ENCODE measurements around the gene ADCY6. TPM values are rescaled to one million over a fixed set of nuclear protein-coding genes. Genes with fewer than 3 reads are reported as not detected.
A peak's percentile ranks its signal among the peaks of the same experiment; 100 is the strongest.

The ADCY6 gene
- total RNA-seq, 1 experiment from 2014 or later: 48.3 TPM

DNA sequence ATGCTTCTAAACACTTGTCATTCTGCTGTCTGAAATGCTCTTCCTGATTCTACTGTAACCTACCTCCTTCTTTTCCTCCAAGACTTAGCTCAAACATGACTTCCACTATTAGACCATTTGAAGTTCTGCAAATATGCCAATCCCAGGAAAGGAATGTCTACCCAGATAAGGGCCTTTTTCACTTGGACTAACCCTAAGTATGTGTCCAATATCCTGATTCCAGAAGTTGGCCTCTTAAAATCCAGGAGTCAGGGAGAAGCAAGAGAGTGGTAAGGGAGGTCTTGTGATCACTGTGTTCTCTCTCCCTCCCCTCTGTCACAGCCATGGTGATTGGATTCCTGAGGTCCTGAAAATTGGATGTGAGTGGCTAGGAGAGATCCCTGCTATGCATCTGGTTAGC is 30.2 kb downstream of the ADCY6 start:
- no peaks in the 10 kb centered on the region for H3K36me3 ChIP-seq (ENCODE audit: low read depth)
- H4K20me1 ChIP-seq (ENCODE audit: insufficient read depth): no peaks in the 10 kb centered on the region
- H3F3A ChIP-seq (ENCODE audit: insufficient read depth, low read depth): peaks cover under 1% of the 10 kb centered on the region; the same call in 1 of the 2 replicates
- intact Hi-C loops (cut with micrococcal nuclease; ENCODE audit: unreplicated experiment): no loop called here
- H3K4me2 ChIP-seq: no peak overlapping the region
- no peak overlapping the region for H3K4me3 ChIP-seq
- H3K9me3 ChIP-seq (ENCODE audit: insufficient read depth, low read depth): no peaks in the 10 kb centered on the region
- H2AFZ ChIP-seq: 0 out of 2 replicates have a peak overlapping the region, but pooled peaks have one; percentile 12
- no peaks in the 10 kb centered on the region for H3K79me2 ChIP-seq (ENCODE audit: low read depth)
- peaks cover 3% of the 10 kb centered on the region; the same call in 1 of the 2 replicates for H3K4me1 ChIP-seq (replicated peaks; ENCODE audit: insufficient read depth)
- ChIA-PET CTCF (no interaction called here), POLR2A (ENCODE audit: unreplicated experiment) (no interaction called here)
- no peaks in the 10 kb centered on the region for H3K27me3 ChIP-seq (ENCODE audit: insufficient read depth, low read depth)
- TF ChIP-seq, protein P1, sequence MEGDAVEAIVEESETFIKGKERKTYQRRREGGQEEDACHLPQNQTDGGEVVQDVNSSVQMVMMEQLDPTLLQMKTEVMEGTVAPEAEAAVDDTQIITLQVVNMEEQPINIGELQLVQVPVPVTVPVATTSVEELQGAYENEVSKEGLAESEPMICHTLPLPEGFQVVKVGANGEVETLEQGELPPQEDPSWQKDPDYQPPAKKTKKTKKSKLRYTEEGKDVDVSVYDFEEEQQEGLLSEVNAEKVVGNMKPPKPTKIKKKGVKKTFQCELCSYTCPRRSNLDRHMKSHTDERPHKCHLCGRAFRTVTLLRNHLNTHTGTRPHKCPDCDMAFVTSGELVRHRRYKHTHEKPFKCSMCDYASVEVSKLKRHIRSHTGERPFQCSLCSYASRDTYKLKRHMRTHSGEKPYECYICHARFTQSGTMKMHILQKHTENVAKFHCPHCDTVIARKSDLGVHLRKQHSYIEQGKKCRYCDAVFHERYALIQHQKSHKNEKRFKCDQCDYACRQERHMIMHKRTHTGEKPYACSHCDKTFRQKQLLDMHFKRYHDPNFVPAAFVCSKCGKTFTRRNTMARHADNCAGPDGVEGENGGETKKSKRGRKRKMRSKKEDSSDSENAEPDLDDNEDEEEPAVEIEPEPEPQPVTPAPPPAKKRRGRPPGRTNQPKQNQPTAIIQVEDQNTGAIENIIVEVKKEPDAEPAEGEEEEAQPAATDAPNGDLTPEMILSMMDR (conservative IDR thresholded peaks at IDR 0.05): no peak
- TF ChIP-seq EZH2 (IDR thresholded peaks at IDR 0.05; ENCODE audit: low read depth): no peak
- H3K9me2 ChIP-seq (ENCODE audit: insufficient read depth): no peaks in the 10 kb centered on the region
- DNase-seq: peak in 1 of 2 experiments; percentile 41
- H3K27ac ChIP-seq: no peak overlapping the region
- BruUV-seq (replicated peaks): no TSS peak

DNA sequence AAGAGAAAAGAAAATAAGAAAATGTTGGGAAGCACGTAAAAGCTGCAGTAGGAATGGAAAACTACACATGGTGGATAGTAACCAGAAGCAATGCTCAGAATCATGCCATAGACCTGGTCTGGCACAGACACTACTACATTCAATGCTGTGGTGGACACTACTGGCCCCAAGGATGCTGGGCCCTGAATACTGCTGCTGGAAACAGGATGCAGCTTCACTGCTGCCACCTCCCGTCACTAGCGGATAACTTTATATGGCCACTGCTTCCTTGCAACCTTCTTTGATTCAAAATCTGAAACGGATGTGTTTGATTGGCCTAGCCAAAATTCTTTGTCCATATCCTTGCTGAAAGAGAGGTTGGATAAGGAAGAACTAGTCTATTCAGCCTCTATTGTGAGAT is 30.7 kb downstream of the ADCY6 start:
- Histone ChIP-seq H2AFZ (0 out of 2 replicates have a peak overlapping the region, but pooled peaks have one; percentile 12), H4K20me1 (ENCODE audit: insufficient read depth) (no peaks in the 10 kb centered on the region), H3K4me2 (no peak overlapping the region), H3K9me2 (ENCODE audit: insufficient read depth) (no peaks in the 10 kb centered on the region), H3K27ac (no peak overlapping the region), H3K4me1 (replicated peaks; ENCODE audit: insufficient read depth) (no peaks in the 10 kb centered on the region; the same call in 1 of the 2 replicates), H3K36me3 (ENCODE audit: low read depth) (no peaks in the 10 kb centered on the region), H3K4me3 (no peak overlapping the region), H3K27me3 (ENCODE audit: insufficient read depth, low read depth) (no peaks in the 10 kb centered on the region), H3K9me3 (ENCODE audit: insufficient read depth, low read depth) (no peaks in the 10 kb centered on the region), H3F3A (ENCODE audit: insufficient read depth, low read depth) (no peaks in the 10 kb centered on the region; the same call in 1 of the 2 replicates), H3K79me2 (ENCODE audit: low read depth) (no peaks in the 10 kb centered on the region)
- intact Hi-C loops (cut with micrococcal nuclease; ENCODE audit: unreplicated experiment): no loop called here
- no peak for TF ChIP-seq EZH2 (IDR thresholded peaks at IDR 0.05; ENCODE audit: low read depth)
- TF ChIP-seq, protein P1 (conservative IDR thresholded peaks at IDR 0.05): no peak
- ChIA-PET POLR2A (ENCODE audit: unreplicated experiment) (no interaction called here), CTCF (no interaction called here)
- no TSS peak for BruUV-seq (replicated peaks)
- DNase-seq: no peak

DNA sequence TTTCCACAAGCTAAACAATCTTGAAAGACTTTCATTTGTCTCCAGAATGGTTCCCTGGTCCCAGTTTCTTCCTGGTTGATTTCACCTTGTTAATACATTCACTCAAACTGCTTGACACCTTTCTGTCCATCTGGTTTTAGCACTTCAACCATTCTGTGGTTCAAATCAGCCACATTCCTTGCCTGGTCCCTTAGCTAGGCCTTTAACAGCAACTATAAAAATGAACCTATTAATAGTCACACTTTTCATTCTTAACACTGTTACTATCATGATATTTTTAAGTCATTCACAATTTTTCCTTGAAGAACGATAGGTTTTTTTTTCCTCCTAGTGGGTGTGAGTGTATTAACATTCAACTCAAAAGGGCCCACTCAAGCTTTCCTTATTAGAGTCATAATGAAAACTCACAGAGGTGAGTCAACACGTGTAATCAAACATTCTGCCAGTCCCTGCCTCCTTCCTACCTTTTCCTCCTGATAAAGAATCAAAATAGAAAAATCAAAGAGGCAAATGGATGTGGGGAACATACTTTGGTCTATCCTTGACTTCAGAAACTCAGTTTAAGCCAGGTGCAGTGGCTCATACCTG is 38.0 kb downstream of the ADCY6 start:
- TF ChIP-seq, protein P1 (conservative IDR thresholded peaks at IDR 0.05): no peak
- no peak for TF ChIP-seq EZH2 (IDR thresholded peaks at IDR 0.05; ENCODE audit: low read depth)
- CTCF ChIA-PET: interaction anchor here (0.5 kb wide), 1 partner anchor 70 kb away, joined by 3 read pairs; no protein-coding TSS in a partner anchor
- no peaks in the 10 kb centered on the region for H3K9me3 ChIP-seq (ENCODE audit: insufficient read depth, low read depth)

More for the DNA sequence above, 38.0 kb downstream of the ADCY6 start:
- Histone ChIP-seq H3K27me3 (ENCODE audit: insufficient read depth, low read depth) (no peaks in the 10 kb centered on the region), H4K20me1 (ENCODE audit: insufficient read depth) (no peaks in the 10 kb centered on the region), H3K4me2 (no peak overlapping the region), H3F3A (ENCODE audit: insufficient read depth, low read depth) (no peaks in the 10 kb centered on the region; the same call in 1 of the 2 replicates), H3K4me3 (no peak overlapping the region), H2AFZ (0 out of 2 replicates have a peak overlapping the region, but pooled peaks have one; percentile 34), H3K9me2 (ENCODE audit: insufficient read depth) (no peaks in the 10 kb centered on the region), H3K36me3 (ENCODE audit: low read depth) (no peaks in the 10 kb centered on the region), H3K79me2 (ENCODE audit: low read depth) (no peaks in the 10 kb centered on the region), H3K4me1 (replicated peaks; ENCODE audit: insufficient read depth) (0 out of 2 replicates have a peak, but pooled peaks cover 3% of the 10 kb centered on the region), H3K27ac (no peak overlapping the region)
- POLR2A ChIA-PET (ENCODE audit: unreplicated experiment): interaction anchor here (0.6 kb wide), 1 partner anchor 44 kb away, joined by 4 read pairs; no protein-coding TSS in a partner anchor
- no TSS peak for BruUV-seq (replicated peaks)
- DNase-seq: no peak
- intact Hi-C loops (cut with micrococcal nuclease; ENCODE audit: unreplicated experiment): loop anchor here (5.0 kb wide), 1 partner anchor 246 kb away; the partner anchor contains the start of gene DDN
